ENCODE data around the gene VEZF1.

GRCh38 chr17:58006924-58007780 is 19.1 kb upstream of the VEZF1 start, which contains the start of gene SRSF1:
- TF ChIP-seq, protein P1, sequence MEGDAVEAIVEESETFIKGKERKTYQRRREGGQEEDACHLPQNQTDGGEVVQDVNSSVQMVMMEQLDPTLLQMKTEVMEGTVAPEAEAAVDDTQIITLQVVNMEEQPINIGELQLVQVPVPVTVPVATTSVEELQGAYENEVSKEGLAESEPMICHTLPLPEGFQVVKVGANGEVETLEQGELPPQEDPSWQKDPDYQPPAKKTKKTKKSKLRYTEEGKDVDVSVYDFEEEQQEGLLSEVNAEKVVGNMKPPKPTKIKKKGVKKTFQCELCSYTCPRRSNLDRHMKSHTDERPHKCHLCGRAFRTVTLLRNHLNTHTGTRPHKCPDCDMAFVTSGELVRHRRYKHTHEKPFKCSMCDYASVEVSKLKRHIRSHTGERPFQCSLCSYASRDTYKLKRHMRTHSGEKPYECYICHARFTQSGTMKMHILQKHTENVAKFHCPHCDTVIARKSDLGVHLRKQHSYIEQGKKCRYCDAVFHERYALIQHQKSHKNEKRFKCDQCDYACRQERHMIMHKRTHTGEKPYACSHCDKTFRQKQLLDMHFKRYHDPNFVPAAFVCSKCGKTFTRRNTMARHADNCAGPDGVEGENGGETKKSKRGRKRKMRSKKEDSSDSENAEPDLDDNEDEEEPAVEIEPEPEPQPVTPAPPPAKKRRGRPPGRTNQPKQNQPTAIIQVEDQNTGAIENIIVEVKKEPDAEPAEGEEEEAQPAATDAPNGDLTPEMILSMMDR (IDR thresholded peaks at IDR 0.05), result no peak
- TF ChIP-seq POLR2A (IDR thresholded peaks at IDR 0.05), result peak; percentile 84 to 94
